GM12873 (cell line): ENCODE data around the gene SHCBP1L.

Experiments used
- CTCF ChIP-seq: IDR thresholded peaks from 2 replicates; pipeline ENCODE4 v1.5.1; 2012; ENCODE audit warnings: low read depth, mild to moderate bottlenecking, moderate library complexity, low read length, control low read depth; ENCODE audit not compliant: insufficient read depth; ENCODE audit errors: missing control alignments

Gene SHCBP1L

DNA sequence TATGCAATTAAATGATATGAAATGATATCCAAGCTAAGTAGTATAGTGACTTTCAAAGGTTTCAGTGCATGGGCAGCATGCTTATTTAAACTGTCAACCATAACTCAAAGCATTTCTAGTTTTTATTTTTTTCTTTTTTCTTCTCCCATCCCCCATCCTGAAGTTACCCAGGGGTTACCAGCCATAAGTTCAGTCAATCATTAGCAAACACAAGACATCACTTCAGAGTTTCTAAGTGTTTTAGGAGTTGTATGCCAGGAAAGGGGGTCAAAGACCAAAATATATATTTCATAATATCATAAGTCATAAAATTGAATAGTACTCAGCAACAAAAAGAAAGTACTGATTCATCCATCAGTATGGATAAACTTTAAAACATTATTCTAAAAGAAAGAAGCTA is 85.1 kb downstream of the SHCBP1L start:
- TF ChIP-seq CTCF = no peak

DNA sequence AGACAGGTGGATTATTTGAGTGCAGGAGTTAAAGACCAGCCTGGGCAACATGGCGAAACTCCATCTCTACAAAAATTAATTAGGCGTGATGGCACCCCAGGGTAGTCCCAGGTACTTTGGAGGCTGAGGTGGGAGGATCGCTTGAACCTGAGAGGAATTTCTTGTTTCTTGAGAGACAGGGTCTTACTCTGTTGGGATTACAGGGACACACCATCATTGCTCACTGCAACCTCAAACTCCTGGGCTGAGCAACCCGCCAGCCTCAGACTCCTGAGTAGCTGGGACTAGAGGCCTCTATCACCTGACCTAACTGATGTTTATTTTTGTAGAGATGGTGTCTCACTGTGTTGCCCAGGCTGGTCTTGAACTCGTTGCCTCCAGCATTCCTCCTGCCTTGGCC is 89.0 kb downstream of the SHCBP1L start:
- TF ChIP-seq CTCF = no peak

GRCh38 chr1:182862827-182863226 is 90.1 kb downstream of the SHCBP1L start:
- no peak for TF ChIP-seq CTCF

GRCh38 chr1:182861994-182862393 is 91.0 kb downstream of the SHCBP1L start:
- TF ChIP-seq CTCF = no peak

- TF ChIP-seq CTCF = no peak
Observed at GRCh38 chr1:182860658-182861057, 92.3 kb downstream of the SHCBP1L start.

GRCh38 chr1:182857212-182857611 is 95.8 kb downstream of the SHCBP1L start:
- no peak for TF ChIP-seq CTCF

- no peak for TF ChIP-seq CTCF
Observed at GRCh38 chr1:182855911-182856310, 97.1 kb downstream of the SHCBP1L start.

- no peak for TF ChIP-seq CTCF
Observed at GRCh38 chr1:182851825-182852224, 101.1 kb downstream of the SHCBP1L start.
